WTC11 (cell line): ENCODE measurements around the gene GAB1. TPM values are rescaled to one million over a fixed set of nuclear protein-coding genes. Genes with fewer than 3 reads are reported as not detected.

Experiments used
- ATAC-seq: fragments of 200-7000 bp; cut with Tn5 transposase; 2 replicates; pipeline ENCODE4 v1.10.0; 2021; ENCODE audit warnings: mild to moderate bottlenecking, moderate library complexity
- CTCF ChIA-PET: fragments of 300-600 bp; sonication (Branson Sonifier 250); formaldehyde crosslinking; loops from one replicate; lab custom pipeline; 2021; ENCODE audit warnings: antibody characterized with exemption; lab: Charles Lee
- POLR2A ChIA-PET: fragments of 350-600 bp; sonication (Branson Sonifier 250); formaldehyde crosslinking; loops from one replicate; lab custom pipeline; 2021; ENCODE audit warnings: antibody characterized with exemption; lab: Charles Lee
- DNase-seq: peaks from one replicate; pipeline ENCODE4 v3.0.0; 2021; ENCODE audit warnings: low spot score
- H3K27ac Mint-ChIP-seq: 2 replicates; pipeline ENCODE4 v1.8.0; 2021; ENCODE audit warnings: mixed read lengths
- H3K27me3 Mint-ChIP-seq: 2 replicates; pipeline ENCODE4 v1.8.0; 2021; ENCODE audit warnings: low read depth, mild to moderate bottlenecking, moderate library complexity, mixed read lengths
- H3K36me3 Mint-ChIP-seq: 2 replicates; pipeline ENCODE4 v1.8.0; 2021; ENCODE audit warnings: mixed read lengths
- H3K4me1 Mint-ChIP-seq: 2 replicates; pipeline ENCODE4 v1.8.0; 2022; ENCODE audit warnings: mixed read lengths
- H3K4me3 Mint-ChIP-seq: 2 replicates; pipeline ENCODE4 v1.8.0; 2021; ENCODE audit warnings: mild to moderate bottlenecking, moderate library complexity, mixed read lengths
- H3K9me3 Mint-ChIP-seq: 2 replicates; pipeline ENCODE4 v1.8.0; 2021; ENCODE audit warnings: mixed read lengths
- AFF4 ChIP-seq: sonication (generic); formaldehyde crosslinking; IDR thresholded peaks from 2 replicates; pipeline ENCODE4 v1.8.1; 2023; ENCODE audit warnings: mild to moderate bottlenecking, missing genetic modification reagents, borderline replicate concordance
- ELF4 ChIP-seq: sonication (generic); formaldehyde crosslinking; IDR thresholded peaks from 2 replicates; pipeline ENCODE4 v1.8.1; 2022; ENCODE audit warnings: low read depth, mild to moderate bottlenecking, moderate library complexity, missing genetic modification reagents
- ESRRA ChIP-seq: sonication (generic); formaldehyde crosslinking; IDR thresholded peaks from 2 replicates; pipeline ENCODE4 v1.8.1; 2022; ENCODE audit warnings: mild to moderate bottlenecking, missing genetic modification reagents, borderline replicate concordance
- FOXJ3 ChIP-seq: sonication (generic); formaldehyde crosslinking; IDR thresholded peaks from 2 replicates; pipeline ENCODE4 v1.9.0; 2021; ENCODE audit warnings: missing genetic modification reagents, mild to moderate bottlenecking, borderline replicate concordance
- FOXP1 ChIP-seq: sonication (generic); formaldehyde crosslinking; IDR thresholded peaks from 2 replicates; pipeline ENCODE4 v1.8.0; 2022; ENCODE audit warnings: missing genetic modification reagents, mild to moderate bottlenecking, moderate library complexity, borderline replicate concordance
- FOXP4 ChIP-seq: sonication (generic); formaldehyde crosslinking; IDR thresholded peaks from 2 replicates; pipeline ENCODE4 v1.8.0; 2022; ENCODE audit warnings: mild to moderate bottlenecking, missing genetic modification reagents
- GABPB1 ChIP-seq: sonication (generic); formaldehyde crosslinking; IDR thresholded peaks from 2 replicates; pipeline ENCODE4 v1.8.1; 2023; ENCODE audit warnings: mild to moderate bottlenecking, missing genetic modification reagents
- HMGXB4 ChIP-seq: sonication (generic); formaldehyde crosslinking; IDR thresholded peaks from 2 replicates; pipeline ENCODE4 v1.8.1; 2023; ENCODE audit warnings: mild to moderate bottlenecking, moderate library complexity, missing genetic modification reagents
- IRF2 ChIP-seq: sonication (generic); formaldehyde crosslinking; IDR thresholded peaks from 2 replicates; pipeline ENCODE4 v1.8.0; 2022; ENCODE audit warnings: low read depth, missing genetic modification reagents, borderline replicate concordance
- MAX ChIP-seq: sonication (generic); formaldehyde crosslinking; IDR thresholded peaks from 2 replicates; pipeline ENCODE4 v1.8.0; 2022; ENCODE audit warnings: mild to moderate bottlenecking, missing genetic modification reagents
- NR2C2 ChIP-seq: sonication (generic); formaldehyde crosslinking; IDR thresholded peaks from 2 replicates; pipeline ENCODE4 v1.8.0; 2022; ENCODE audit warnings: mild to moderate bottlenecking, missing genetic modification reagents
- SMAD4 ChIP-seq: sonication (generic); formaldehyde crosslinking; IDR thresholded peaks from 2 replicates; pipeline ENCODE4 v1.8.0; 2022; ENCODE audit warnings: mild to moderate bottlenecking, missing genetic modification reagents
- TCF7 ChIP-seq: sonication (generic); formaldehyde crosslinking; IDR thresholded peaks from 2 replicates; pipeline ENCODE4 v1.8.0; 2022; ENCODE audit warnings: mild to moderate bottlenecking, low read depth, missing genetic modification reagents, moderate library complexity
- ZBTB43 ChIP-seq: sonication (generic); formaldehyde crosslinking; IDR thresholded peaks from 2 replicates; pipeline ENCODE4 v1.8.1; 2023; ENCODE audit warnings: mild to moderate bottlenecking, missing genetic modification reagents
- ZNF396 ChIP-seq: fragments of 250-450 bp; sonication (Bioruptor Pico); IDR thresholded peaks from 2 replicates; pipeline ENCODE4 v1.8.0; 2021; ENCODE audit warnings: mild to moderate bottlenecking, moderate library complexity, borderline replicate concordance
- ZSCAN18 ChIP-seq: fragments of 250-450 bp; sonication (Bioruptor Pico); IDR thresholded peaks from 2 replicates; pipeline ENCODE4 v2.1.2; 2022; ENCODE audit warnings: mild to moderate bottlenecking, moderate library complexity
- total RNA-seq: library from RNA; stranded (reverse); gene quantifications from 3 replicates; pipeline ENCODE4 v1.2.3, GENCODE V29; 2021

Gene GAB1
- total RNA-seq, 1 experiment from 2014 or later, result 17.4 TPM

- DNase-seq (no peak), ATAC-seq (no peak)
- 0 out of 2 replicates have a peak overlapping the region, but pooled peaks have one; percentile 3 for H3K27ac Mint-ChIP-seq
- H3K4me1 Mint-ChIP-seq, result peaks cover 37% of the 10 kb centered on the region
- no peak overlapping the region for H3K4me3 Mint-ChIP-seq
- H3K9me3 Mint-ChIP-seq, result peaks cover 8% of the 10 kb centered on the region
- no peak for TF ChIP-seq MAX (CRISPR knock-in tag)
- no peak for TF ChIP-seq SMAD4 (CRISPR knock-in tag)
- TF ChIP-seq ESRRA (CRISPR knock-in tag), result no peak
- no peak for TF ChIP-seq ZBTB43 (CRISPR knock-in tag)
- TF ChIP-seq FOXP4 (CRISPR knock-in tag), result no peak
- peaks cover 3% of the 10 kb centered on the region; the same call in 1 of the 2 replicates for H3K27me3 Mint-ChIP-seq
- ChIA-PET CTCF (no interaction called here), POLR2A (no interaction called here)
- peaks cover 26% of the 10 kb centered on the region for H3K36me3 Mint-ChIP-seq
These were observed 99.3 kb downstream of the GAB1 start for GRCh38 chr4:143435955-143436354.

GRCh38 chr4:143437476-143437875 is 100.8 kb downstream of the GAB1 start:
- CTCF ChIA-PET, result no interaction called here
- H3K4me3 Mint-ChIP-seq, result no peak overlapping the region
- no peaks in the 10 kb centered on the region for H3K9me3 Mint-ChIP-seq
- peaks cover 27% of the 10 kb centered on the region for H3K4me1 Mint-ChIP-seq
- TF ChIP-seq TCF7 (CRISPR knock-in tag) (no peak), FOXJ3 (no peak), HMGXB4 (CRISPR knock-in tag) (no peak), ZSCAN18 (CRISPR knock-in tag) (no peak), AFF4 (no peak), ELF4 (CRISPR knock-in tag) (no peak), FOXP1 (CRISPR knock-in tag) (no peak), ZNF396 (CRISPR knock-in tag) (no peak), NR2C2 (CRISPR knock-in tag) (no peak), IRF2 (CRISPR knock-in tag) (no peak), GABPB1 (CRISPR knock-in tag) (no peak)
- H3K27ac Mint-ChIP-seq, result no peak overlapping the region
- no peaks in the 10 kb centered on the region for H3K27me3 Mint-ChIP-seq
- no peak for ATAC-seq
- DNase-seq, result no peak
- peaks cover 17% of the 10 kb centered on the region for H3K36me3 Mint-ChIP-seq
- POLR2A ChIA-PET, result no interaction called here
